ENCODE measurements around the gene ZNF488.

GRCh38 chr10:47363781-47364180 is 20.3 kb downstream of the ZNF488 start:
- TF ChIP-seq MAX (IDR thresholded peaks at IDR 0.05; ENCODE audit: low read depth) (no peak), CTCF (IDR thresholded peaks at IDR 0.05) (no peak), PBX3 (IDR thresholded peaks at IDR 0.05) (no peak), EZH2phosphoT487 (IDR thresholded peaks at IDR 0.05; ENCODE audit: borderline replicate concordance, low read depth) (no peak), MXI1 (IDR thresholded peaks at IDR 0.05; ENCODE audit: low read depth, low read length) (no peak), YY1 (IDR thresholded peaks at IDR 0.05; ENCODE audit: low read depth) (no peak), USF2 (IDR thresholded peaks at IDR 0.05; ENCODE audit: borderline replicate concordance, low read depth, low read length) (no peak), TAF1 (IDR thresholded peaks at IDR 0.05; ENCODE audit: borderline replicate concordance, low read depth, low read length) (no peak), RAD21 (IDR thresholded peaks at IDR 0.05; ENCODE audit: low read length) (no peak), POLR2AphosphoS5 (IDR thresholded peaks at IDR 0.05; ENCODE audit: low read depth, low read length) (no peak), RFX5 (IDR thresholded peaks at IDR 0.05; ENCODE audit: low read length) (no peak)
